ENCODE data around the gene MINDY1.

MINDY1 gene

GRCh38 chr1:150999051-150999674 is 7.5 kb downstream of the MINDY1 start:
- no peak for TF ChIP-seq CTCF (IDR thresholded peaks at IDR 0.05; ENCODE audit: low read depth, low read length)
- no peak for DNase-seq (ENCODE audit: extremely low read depth, low read depth)

DNA sequence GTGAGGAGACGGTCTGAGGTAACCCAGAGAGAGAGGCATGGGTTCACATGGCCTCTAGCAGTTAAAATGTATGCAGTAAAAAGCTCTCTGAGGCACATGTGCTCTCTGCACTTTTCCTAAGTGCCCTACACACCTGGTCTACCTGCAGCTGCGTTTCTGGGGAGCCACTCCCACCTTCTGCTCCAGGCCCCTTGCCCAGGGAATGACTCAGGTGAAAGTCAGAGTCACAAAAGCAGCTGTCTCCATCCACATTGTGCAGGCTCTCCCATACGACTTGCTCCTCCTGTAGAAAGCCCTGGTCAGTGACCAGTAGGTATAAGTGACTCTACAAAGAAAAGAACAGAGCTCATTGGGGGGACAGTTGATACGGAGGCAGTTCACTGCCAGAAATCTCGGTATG is 8.8 kb downstream of the MINDY1 start:
- no peak for DNase-seq (ENCODE audit: extremely low read depth, low read depth)
- TF ChIP-seq CTCF (IDR thresholded peaks at IDR 0.05; ENCODE audit: low read depth, low read length), result no peak

DNA sequence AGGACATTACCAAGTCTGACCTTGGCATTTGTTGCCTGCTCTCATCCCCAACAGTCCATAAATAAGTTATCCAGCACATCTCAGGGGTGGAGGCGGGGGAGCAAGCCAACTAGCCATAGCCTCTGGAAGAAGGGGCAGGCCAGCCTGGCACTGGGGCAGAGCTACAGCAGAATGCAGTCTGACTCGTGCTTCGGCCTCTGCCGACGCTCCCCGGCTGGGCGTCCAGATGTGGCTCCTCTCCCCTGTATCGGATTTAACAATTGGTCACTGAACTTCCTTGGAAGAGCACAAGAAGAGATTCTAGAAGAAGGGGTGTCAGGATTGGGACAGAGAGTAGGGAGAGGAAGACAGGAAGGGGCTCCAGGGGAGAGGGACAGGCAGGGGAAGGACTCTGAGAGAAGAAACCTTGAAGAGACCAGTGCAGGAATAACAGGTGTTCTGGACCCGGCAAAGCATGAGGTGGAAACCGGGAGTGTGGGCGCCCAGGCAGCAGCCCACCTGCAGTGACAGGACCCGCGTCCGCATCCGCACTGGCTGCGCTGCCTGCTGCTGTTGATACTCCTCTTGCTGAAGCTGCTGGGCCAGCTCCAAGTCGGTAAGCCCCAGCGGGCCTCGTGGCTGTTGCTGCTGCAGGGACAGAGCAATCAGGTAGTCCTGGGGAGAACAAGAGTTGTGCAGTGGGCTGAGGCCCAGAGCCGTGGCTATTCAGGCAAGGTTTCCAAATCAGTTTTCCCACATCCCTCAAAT is 9.4 kb downstream of the MINDY1 start:
- TF ChIP-seq CTCF (IDR thresholded peaks at IDR 0.05; ENCODE audit: low read depth, low read length), result no peak

GRCh38 chr1:150995896-150996295 is 10.8 kb downstream of the MINDY1 start:
- DNase-seq (ENCODE audit: extremely low read depth, low read depth), result no peak
- TF ChIP-seq CTCF (IDR thresholded peaks at IDR 0.05; ENCODE audit: low read depth, low read length), result peak; percentile 61

More for the DNA sequence above, 9.4 kb downstream of the MINDY1 start:
- DNase-seq (ENCODE audit: extremely low read depth, low read depth), result no peak

DNA sequence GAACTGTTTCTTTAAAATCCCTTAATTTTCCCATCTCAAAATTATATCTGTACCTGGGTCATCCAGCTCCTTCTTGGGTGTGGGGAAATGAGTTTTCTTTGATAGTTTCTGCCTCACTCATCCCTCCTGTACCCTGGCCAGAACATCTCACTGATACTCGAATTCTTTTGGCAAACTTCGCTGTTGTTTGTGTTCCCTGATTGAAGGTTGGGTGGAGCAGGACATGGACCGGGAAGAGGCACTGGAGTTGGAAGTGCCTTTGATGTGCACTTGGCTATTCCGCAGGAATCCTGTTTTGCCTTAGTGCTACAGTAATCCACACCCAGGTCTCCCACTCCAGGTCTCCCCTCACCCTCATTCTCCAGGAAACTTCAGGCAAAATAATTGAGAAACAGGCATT is 11.2 kb downstream of the MINDY1 start:
- no peak for DNase-seq (ENCODE audit: extremely low read depth, low read depth)
- TF ChIP-seq CTCF (IDR thresholded peaks at IDR 0.05; ENCODE audit: low read depth, low read length), result no peak

- no peak for TF ChIP-seq CTCF (IDR thresholded peaks at IDR 0.05; ENCODE audit: low read depth, low read length)
- DNase-seq (ENCODE audit: extremely low read depth, low read depth), result no peak
Measured at GRCh38 chr1:150994248-150994647, 12.5 kb downstream of the MINDY1 start.

GRCh38 chr1:150992626-150993025 is 14.1 kb downstream of the MINDY1 start:
- no peak for DNase-seq (ENCODE audit: extremely low read depth, low read depth)
- no peak for TF ChIP-seq CTCF (IDR thresholded peaks at IDR 0.05; ENCODE audit: low read depth, low read length)

Data from AG09319 (cell line).